NCI-H524 treated with DMSO at 0.1 percent for 48 hours (cell line): ENCODE measurements around the gene VWA2.

Source experiments
- DNase-seq: peaks from one replicate; lab custom pipeline; 2025; lab: John Stamatoyannopoulos, UW

VWA2 gene

GRCh38 chr10:114250236-114250635, 11.2 kb downstream of the VWA2 start:
- no peak for DNase-seq

DNA sequence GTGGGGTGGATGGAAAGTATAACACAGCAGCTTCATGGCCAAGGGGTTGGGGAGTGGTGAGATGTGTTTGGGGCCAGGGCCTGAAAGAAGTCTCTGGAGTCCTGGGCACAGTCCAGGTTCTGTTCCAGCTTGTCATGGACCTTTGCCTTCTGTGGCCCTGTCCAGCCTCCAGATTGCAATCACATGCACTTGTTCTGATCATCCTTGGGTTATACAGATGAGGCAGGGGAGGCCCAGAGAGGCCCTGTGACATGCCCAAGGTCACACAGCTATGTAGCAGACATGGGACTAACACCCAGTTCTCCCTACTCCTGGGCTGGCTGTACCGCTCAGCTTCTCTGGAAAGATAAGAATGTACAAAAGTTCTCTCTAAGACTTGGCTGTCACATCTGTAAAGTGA, 11.7 kb downstream of the VWA2 start:
- DNase-seq = no peak

GRCh38 chr10:114252092-114252491, 13.0 kb downstream of the VWA2 start:
- DNase-seq = no peak

- no peak for DNase-seq
Observed at GRCh38 chr10:114252883-114253282, 13.8 kb downstream of the VWA2 start.

GRCh38 chr10:114255227-114255626, 16.2 kb downstream of the VWA2 start:
- DNase-seq = no peak

- no peak for DNase-seq
Observed at GRCh38 chr10:114256008-114256765, 17.1 kb downstream of the VWA2 start.

DNA sequence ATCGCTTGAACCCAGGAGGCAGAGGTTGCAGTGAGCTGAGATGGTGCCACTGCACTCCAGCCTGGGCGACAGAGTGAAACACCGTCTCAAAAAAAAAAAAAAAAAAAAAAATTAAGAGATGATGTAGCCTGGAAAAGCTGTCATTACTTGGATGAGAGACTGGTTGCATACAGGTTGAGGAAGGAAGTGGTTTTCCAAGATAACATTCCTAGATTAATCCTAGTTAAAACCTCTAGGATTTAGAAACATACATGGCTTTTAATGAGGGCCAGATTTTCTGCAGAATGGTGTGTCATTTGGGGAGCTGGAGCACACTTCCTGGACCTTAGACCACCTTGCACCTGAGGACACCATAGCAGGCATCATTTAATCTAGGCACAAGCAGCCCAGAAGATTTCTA, 17.8 kb downstream of the VWA2 start:
- no peak for DNase-seq

DNA sequence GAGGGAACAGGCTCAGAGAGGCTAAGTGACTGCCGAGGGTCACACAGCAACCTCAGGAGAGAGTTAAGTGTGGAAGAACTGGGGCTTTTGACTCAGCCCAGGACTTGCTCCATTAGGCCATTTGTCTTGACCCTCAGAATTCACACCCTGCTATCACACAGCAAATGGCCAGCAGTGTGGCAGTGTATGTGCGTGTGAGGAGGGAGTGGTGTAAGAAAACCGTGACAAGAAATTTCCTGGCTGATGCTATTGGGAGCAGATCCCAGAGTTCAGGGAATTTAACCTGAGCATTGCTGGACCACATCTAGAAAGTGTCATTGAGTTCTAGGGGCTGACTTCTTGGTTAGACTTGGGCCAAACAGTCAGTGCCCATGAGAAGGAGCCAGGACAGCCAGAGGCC, 18.4 kb downstream of the VWA2 start:
- DNase-seq = no peak

DNA sequence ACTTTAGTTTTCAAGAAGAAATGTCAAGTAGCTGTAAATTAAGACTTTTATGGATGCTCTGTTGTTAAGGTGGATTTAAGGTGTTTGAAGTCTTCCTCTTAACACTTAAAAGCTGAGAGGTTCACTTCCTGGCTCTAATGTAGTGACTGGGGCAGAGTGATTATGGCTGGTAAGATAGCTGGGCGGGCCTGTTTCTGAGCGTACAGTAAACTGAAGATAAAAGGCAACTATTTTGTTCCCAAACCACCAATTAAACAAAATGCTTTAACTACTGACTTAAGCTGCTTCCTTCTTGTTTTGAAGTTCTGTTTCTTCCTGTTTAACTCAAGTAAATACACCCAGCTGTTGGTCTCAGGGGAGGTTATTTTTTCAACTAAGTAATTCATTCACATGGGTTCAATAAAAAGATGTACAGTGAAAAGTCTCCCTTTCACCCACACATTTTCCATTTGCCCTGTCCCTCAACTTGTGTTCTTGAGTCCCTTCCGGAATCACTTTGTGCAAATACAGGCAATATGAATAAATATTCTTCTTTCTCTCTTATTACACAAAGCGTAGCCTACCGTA, 19.3 kb downstream of the VWA2 start:
- no peak for DNase-seq

- no peak for DNase-seq
Observed at GRCh38 chr10:114259824-114260223, 20.8 kb downstream of the VWA2 start.

DNA sequence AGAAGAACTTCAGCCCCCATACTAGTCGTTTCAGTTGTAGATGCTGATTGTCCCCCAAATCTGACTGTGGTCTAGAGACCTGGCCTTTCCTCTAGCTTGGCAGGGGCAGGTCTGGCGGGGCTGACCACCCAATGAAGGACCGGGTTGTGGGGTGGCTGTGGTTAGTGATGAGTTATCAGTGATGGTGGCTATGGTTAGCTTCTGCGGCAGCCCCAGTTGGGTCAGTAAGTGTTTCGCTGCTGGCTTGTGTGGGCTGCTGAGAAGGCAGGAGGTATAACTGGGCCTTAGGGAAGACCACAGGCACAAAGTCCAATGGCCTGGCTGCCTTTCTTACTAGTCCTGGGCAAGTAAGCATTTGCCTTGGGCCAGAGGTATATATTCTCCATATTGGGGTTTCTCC, 21.3 kb downstream of the VWA2 start:
- no peak for DNase-seq

- no peak for DNase-seq
Observed at GRCh38 chr10:114261076-114261475, 22.0 kb downstream of the VWA2 start.

GRCh38 chr10:114262496-114262895, 23.4 kb downstream of the VWA2 start:
- DNase-seq = no peak

- no peak for DNase-seq
Observed at GRCh38 chr10:114265392-114266053, 26.5 kb downstream of the VWA2 start.

DNA sequence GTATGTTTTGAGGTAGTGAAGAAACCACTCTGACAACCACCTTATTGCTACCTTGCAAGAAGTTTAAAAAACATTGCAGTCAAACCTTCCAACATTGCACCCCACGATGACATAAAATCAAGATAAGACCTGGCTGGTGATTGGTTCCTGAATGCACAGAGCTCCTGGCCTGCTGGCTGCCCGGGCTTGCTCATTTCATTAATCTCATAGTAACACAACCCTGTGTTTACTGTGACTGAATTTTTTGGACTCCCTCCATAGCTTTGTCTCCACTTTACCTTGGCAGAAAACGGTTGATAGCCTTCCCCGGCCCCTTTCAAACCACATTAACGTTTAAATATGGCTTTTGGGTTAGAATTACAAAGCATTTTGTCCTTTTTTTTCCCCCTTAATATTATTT, 27.5 kb downstream of the VWA2 start:
- DNase-seq = no peak

DNA sequence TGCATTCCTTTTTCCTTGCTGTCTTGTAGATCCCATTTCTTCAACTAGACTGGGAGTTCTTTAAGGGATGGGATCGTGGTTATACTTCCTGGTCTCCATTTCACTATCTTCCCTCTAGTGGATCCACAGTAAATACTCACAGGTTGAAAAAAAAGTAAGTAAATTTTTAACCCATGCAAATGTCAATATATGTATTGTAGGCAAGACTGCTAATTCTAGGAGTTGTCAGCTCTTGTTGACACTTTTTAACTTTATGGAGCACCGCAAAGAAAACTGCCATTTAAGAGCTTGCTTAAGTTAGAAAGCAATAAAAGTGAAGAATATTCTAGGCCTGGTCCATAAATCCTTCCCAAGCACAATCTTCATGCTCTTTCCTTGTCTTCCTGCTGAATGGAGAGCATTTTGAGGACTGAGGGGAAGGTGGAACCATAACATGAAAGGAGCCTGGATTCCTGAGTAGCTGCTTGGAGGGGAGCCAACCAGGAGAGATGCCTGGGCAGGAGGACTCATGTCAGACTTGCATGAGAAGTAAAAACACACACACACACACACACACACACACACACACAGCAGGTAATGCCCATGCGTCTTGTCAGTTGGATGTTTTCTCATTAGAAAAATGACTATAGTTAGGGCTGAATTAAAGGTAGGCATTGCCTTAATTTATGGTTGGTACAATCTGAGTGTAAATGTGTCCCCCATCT, 32.2 kb downstream of the VWA2 start:
- DNase-seq = no peak

- DNase-seq = no peak
Observed at GRCh38 chr10:114271779-114272167, 32.7 kb downstream of the VWA2 start.

- DNase-seq = no peak
Observed at GRCh38 chr10:114272696-114273095, 33.6 kb downstream of the VWA2 start.

DNA sequence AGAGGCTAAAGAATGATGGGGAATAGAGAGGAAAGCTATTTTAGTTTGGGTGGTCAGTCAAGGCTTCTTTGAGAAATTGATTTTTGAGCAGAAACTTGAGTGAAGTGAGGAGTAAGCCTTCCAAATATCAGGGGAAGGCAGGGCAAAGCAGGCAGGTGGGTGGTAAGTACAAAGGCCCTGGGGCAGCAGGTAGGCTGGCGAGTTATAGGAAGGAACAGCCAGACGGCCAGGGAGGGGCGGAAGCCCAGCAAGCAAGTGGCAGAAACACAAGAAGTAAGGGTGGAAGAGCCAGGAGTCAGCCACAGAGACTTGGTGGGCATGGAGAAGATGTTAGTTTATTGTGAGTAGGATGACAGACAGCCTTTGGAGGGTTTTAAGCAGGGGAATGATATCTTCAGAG, 34.9 kb downstream of the VWA2 start:
- no peak for DNase-seq

DNA sequence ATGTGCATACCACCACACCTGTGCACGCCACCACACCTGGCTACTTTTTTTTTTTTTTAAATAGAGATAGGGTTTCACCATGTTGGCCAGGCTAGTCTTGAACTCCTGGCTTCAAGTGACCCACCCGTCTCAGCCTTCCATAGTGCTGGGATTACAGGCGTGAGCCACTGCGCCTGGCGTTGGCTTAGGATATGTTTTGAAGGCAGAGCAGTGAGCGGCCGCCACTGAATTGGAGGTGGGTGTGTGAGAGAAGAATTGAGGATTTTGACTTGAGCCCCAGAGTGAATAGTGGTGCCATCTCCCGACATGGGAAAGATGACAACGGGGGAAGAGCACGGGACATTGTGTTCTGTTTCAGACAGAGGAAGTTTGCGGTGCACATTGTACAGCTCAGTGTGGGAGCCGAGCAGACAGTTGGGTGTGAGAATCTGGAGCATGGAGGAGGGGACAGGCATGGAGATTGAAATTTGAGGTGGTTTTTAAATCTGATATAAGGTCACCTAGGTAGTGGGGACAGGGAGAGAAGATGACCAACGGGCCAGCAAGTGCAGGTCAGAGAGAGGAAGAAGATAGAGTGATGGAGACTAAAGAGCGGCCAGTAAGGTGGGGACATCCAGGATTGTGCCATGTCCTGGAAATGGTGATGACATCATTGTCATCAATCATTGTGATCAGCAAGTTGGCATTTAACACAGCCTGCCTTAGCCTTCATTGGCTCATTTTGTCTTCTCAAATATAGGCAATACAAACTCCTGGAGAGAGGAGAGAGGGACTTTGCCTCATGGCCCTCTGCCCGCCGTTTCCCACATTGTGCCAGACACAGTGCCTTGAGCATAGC, 35.8 kb downstream of the VWA2 start:
- DNase-seq = no peak

DNA sequence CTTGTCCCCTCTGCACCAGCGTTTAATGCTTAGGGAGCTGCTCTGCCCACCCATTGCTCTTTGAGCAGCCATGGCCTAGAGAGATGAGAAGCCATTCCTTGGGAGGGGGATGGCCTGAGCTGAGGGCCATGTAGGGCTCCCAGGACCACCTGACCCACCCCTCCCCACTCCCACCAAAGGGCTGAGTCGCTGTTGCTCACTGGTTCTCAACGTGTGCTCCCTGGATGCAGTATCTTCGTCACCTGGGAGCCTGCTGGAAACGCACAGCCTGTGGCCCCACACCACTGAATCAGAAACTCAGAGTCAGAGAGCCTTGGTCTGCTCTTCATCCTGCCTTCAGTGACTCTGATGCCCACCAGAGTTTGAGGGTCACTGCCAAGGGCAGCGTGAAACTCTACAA, 37.0 kb downstream of the VWA2 start:
- DNase-seq = no peak

GRCh38 chr10:114276671-114277070, 37.6 kb downstream of the VWA2 start:
- no peak for DNase-seq
